PC-9 (cell line): ENCODE measurements around the gene ST6GALNAC6. TPM values are rescaled to one million over a fixed set of nuclear protein-coding genes. Genes with fewer than 3 reads are reported as not detected.

ENCODE experiments used
- BruUV-seq: library from RNA; stranded (reverse); fragments of 400-500 nt; replicated peaks from 2 replicates; lab custom pipeline; 2021; lab: Mats Ljungman, UMichigan
- CTCF ChIA-PET: fragments of 300-600 bp; sonication (Branson Sonifier 250); formaldehyde crosslinking; loops from one replicate; lab custom pipeline; 2022; ENCODE audit warnings: antibody characterized with exemption; lab: Charles Lee
- POLR2A ChIA-PET: fragments of 300-600 bp; sonication (Branson Sonifier 250); formaldehyde crosslinking; loops from one replicate; lab custom pipeline; 2022; ENCODE audit warnings: antibody characterized with exemption; ENCODE audit not compliant: unreplicated experiment; lab: Charles Lee
- DNase-seq, 2 experiments: peaks; one replicate each; pipeline versions ENCODE4 v3.0.0 to v3.0.0-alpha.2; 2015 to 2022; ENCODE audit warnings: mixed read lengths in 1 of 2
- H2AFZ ChIP-seq: fragments of 200-600 bp; sonication (generic); 2 replicates; pipeline ENCODE4 v1.8.1; 2017; ENCODE audit warnings: antibody characterized with exemption
- H3F3A ChIP-seq: fragments of 200-600 bp; sonication (generic); 2 replicates; pipeline ENCODE4 v1.8.1; 2017; ENCODE audit warnings: antibody characterized with exemption, mild to moderate bottlenecking, low read depth; ENCODE audit not compliant: insufficient read depth
- H3K27ac ChIP-seq: fragments of 200-600 bp; sonication (generic); 2 replicates; pipeline ENCODE4 v1.6.1; 2016; ENCODE audit warnings: mixed run types
- H3K27me3 ChIP-seq: fragments of 200-600 bp; sonication (generic); 2 replicates; pipeline ENCODE4 v1.6.1; 2016; ENCODE audit warnings: low read depth, mixed run types; ENCODE audit not compliant: insufficient read depth
- H3K36me3 ChIP-seq: fragments of 200-600 bp; sonication (generic); 2 replicates; pipeline ENCODE4 v1.6.1; 2016; ENCODE audit warnings: low read depth, mixed run types
- H3K4me1 ChIP-seq: fragments of 200-600 bp; sonication (generic); replicated peaks from 2 replicates; pipeline ENCODE4 v1.6.1; 2016; ENCODE audit warnings: mixed run types; ENCODE audit not compliant: insufficient read depth
- H3K4me2 ChIP-seq: fragments of 200-600 bp; sonication (generic); 2 replicates; pipeline ENCODE4 v1.6.1; 2017; ENCODE audit warnings: mixed run types
- H3K4me3 ChIP-seq: fragments of 200-600 bp; sonication (generic); 2 replicates; pipeline ENCODE4 v1.6.1; 2016; ENCODE audit warnings: mixed run types
- H3K79me2 ChIP-seq: fragments of 200-600 bp; sonication (generic); 2 replicates; pipeline ENCODE4 v1.6.1; 2017; ENCODE audit warnings: low read depth, mixed run types
- H3K9me2 ChIP-seq: fragments of 200-600 bp; sonication (generic); 2 replicates; pipeline ENCODE4 v1.8.1; 2017; ENCODE audit warnings: mild to moderate bottlenecking; ENCODE audit not compliant: insufficient read depth
- H3K9me3 ChIP-seq: fragments of 200-600 bp; sonication (generic); 2 replicates; pipeline ENCODE4 v1.8.1; 2016; ENCODE audit warnings: low read depth; ENCODE audit not compliant: insufficient read depth
- H4K20me1 ChIP-seq: fragments of 200-600 bp; sonication (generic); 2 replicates; pipeline ENCODE4 v1.8.1; 2017; ENCODE audit not compliant: insufficient read depth
- CTCF ChIP-seq: fragments of 200-600 bp; sonication (generic); conservative IDR thresholded peaks from 2 replicates; pipeline ENCODE4 v1.6.1; 2017; ENCODE audit warnings: mixed run types, antibody characterized with exemption, mild to moderate bottlenecking, moderate library complexity
- EZH2 ChIP-seq: fragments of 200-600 bp; sonication (generic); IDR thresholded peaks from 2 replicates; pipeline ENCODE4 v1.8.0; 2017; ENCODE audit warnings: antibody characterized with exemption, low read depth
- intact Hi-C: fragments of 100-400 bp; cut with micrococcal nuclease; formaldehyde crosslinking; loops from one replicate; pipeline ENCODE4 v1.10.0; 2022; ENCODE audit not compliant: unreplicated experiment
- total RNA-seq: library from RNA; stranded (reverse); gene quantifications from 2 replicates; pipeline ENCODE4 v1.2.3, GENCODE V29; 2021

The ST6GALNAC6 gene
- total RNA-seq, 1 experiment from 2014 or later, result 23.3 TPM

GRCh38 chr9:127923046-127923445 is 23.6 kb upstream of the ST6GALNAC6 start:
- POLR2A ChIA-PET, result no interaction called here
- H3K4me2 ChIP-seq, result no peak overlapping the region
- no peaks in the 10 kb centered on the region for H4K20me1 ChIP-seq
- BruUV-seq, result no TSS peak
- intact Hi-C loops, result no loop called here
- no peak overlapping the region for H3K27ac ChIP-seq
- peaks cover 52% of the 10 kb centered on the region for H3F3A ChIP-seq
- H3K9me3 ChIP-seq, result no peaks in the 10 kb centered on the region
- TF ChIP-seq EZH2, result no peak
- TF ChIP-seq CTCF, result no peak
- peaks cover 37% of the 10 kb centered on the region for H3K4me1 ChIP-seq
- H3K79me2 ChIP-seq, result no peaks in the 10 kb centered on the region
- H3K27me3 ChIP-seq, result no peaks in the 10 kb centered on the region
- H3K36me3 ChIP-seq, result no peaks in the 10 kb centered on the region
- no peak overlapping the region for H2AFZ ChIP-seq
- DNase-seq, result no peak
- no peaks in the 10 kb centered on the region for H3K9me2 ChIP-seq
- CTCF ChIA-PET, result interaction anchor here (0.6 to 0.7 kb wide), 3 partner anchors 190 to 201 kb away, joined by 3 to 4 read pairs (median 3); no protein-coding TSS in a partner anchor
- H3K4me3 ChIP-seq, result no peak overlapping the region

GRCh38 chr9:127921557-127922120 is 22.2 kb upstream of the ST6GALNAC6 start:
- peak overlapping the region; percentile 62 for H3K4me2 ChIP-seq
- CTCF ChIA-PET, result interaction anchor here (0.5 to 1.2 kb wide), 6 partner anchors 52 to 313 kb away, joined by 3 to 4 read pairs (median 3); partner anchors contain the start of genes CDK9 and TOR2A
- H3K27me3 ChIP-seq, result no peaks in the 10 kb centered on the region
- H3K36me3 ChIP-seq, result no peaks in the 10 kb centered on the region
- TF ChIP-seq CTCF, result peak; percentile 92
- no peak for TF ChIP-seq EZH2
- H4K20me1 ChIP-seq, result no peaks in the 10 kb centered on the region
- peaks cover 45% of the 10 kb centered on the region for H3K4me1 ChIP-seq
- DNase-seq, result peak in 1 of 2 experiments; percentile 68
- POLR2A ChIA-PET, result interaction anchor here (0.6 to 0.8 kb wide), 2 partner anchors 32 to 190 kb away, joined by 3 to 5 read pairs; no protein-coding TSS in a partner anchor
- H3K9me3 ChIP-seq, result no peaks in the 10 kb centered on the region
- intact Hi-C loops, result loop anchor here (1.0 kb wide), 1 partner anchor 331 kb away; no protein-coding TSS in a partner anchor
- BruUV-seq, result no TSS peak
- no peak overlapping the region for H3K27ac ChIP-seq
- H3K79me2 ChIP-seq, result 0 out of 2 replicates have a peak, but pooled peaks cover 1% of the 10 kb centered on the region
- no peaks in the 10 kb centered on the region for H3K9me2 ChIP-seq
- no peak overlapping the region for H2AFZ ChIP-seq
- peaks cover 56% of the 10 kb centered on the region for H3F3A ChIP-seq
- H3K4me3 ChIP-seq, result no peak overlapping the region

GRCh38 chr9:127920794-127921193 is 21.4 kb upstream of the ST6GALNAC6 start:
- Histone ChIP-seq H3K4me3 (no peak overlapping the region), H3K79me2 (0 out of 2 replicates have a peak, but pooled peaks cover 9% of the 10 kb centered on the region), H3K4me2 (no peak overlapping the region), H3K27me3 (no peaks in the 10 kb centered on the region), H3K36me3 (no peaks in the 10 kb centered on the region), H3F3A (peaks cover 55% of the 10 kb centered on the region), H2AFZ (no peak overlapping the region), H4K20me1 (no peaks in the 10 kb centered on the region), H3K9me3 (no peaks in the 10 kb centered on the region), H3K9me2 (no peaks in the 10 kb centered on the region), H3K27ac (peak overlapping the region; percentile 65; the same call in 1 of the 2 replicates), H3K4me1 (peaks cover 51% of the 10 kb centered on the region)
- POLR2A ChIA-PET, result interaction anchor here (0.8 kb wide), 1 partner anchor 189 kb away, joined by 5 read pairs; no protein-coding TSS in a partner anchor
- intact Hi-C loops, result loop anchor here (1.0 kb wide), 1 partner anchor 330 kb away; no protein-coding TSS in a partner anchor
- no TSS peak for BruUV-seq
- no peak for TF ChIP-seq EZH2
- TF ChIP-seq CTCF, result no peak
- CTCF ChIA-PET, result interaction anchor here (0.7 to 1.2 kb wide), 5 partner anchors 44 to 180 kb away, joined by 3 to 4 read pairs (median 3); partner anchors contain the start of gene CDK9
- no peak for DNase-seq
